AG10803 (cell line): ENCODE measurements around the gene ATF2.

ENCODE experiments used
- DNase-seq: peaks from one replicate; pipeline ENCODE4 v3.0.0; 2010; ENCODE audit warnings: low read depth
- H3K4me3 ChIP-seq: 2 replicates; pipeline ENCODE4 v1.5.1; 2011; ENCODE audit warnings: mild to moderate bottlenecking, low read length, control low read depth
- CTCF ChIP-seq: conservative IDR thresholded peaks from 2 replicates; pipeline ENCODE4 v1.5.1; 2011; ENCODE audit warnings: mild to moderate bottlenecking, low read length, control low read depth, inconsistent platforms

Gene ATF2

GRCh38 chr2:175166216-175166824, 1.7 kb downstream of the ATF2 start:
- no peak for TF ChIP-seq CTCF
- DNase-seq = no peak
- peak overlapping the region; percentile 100 for H3K4me3 ChIP-seq

GRCh38 chr2:175164235-175164634, 3.8 kb downstream of the ATF2 start:
- no peak overlapping the region for H3K4me3 ChIP-seq
- no peak for TF ChIP-seq CTCF
- DNase-seq = no peak

- no peak for DNase-seq
- TF ChIP-seq CTCF = no peak
Measured at GRCh38 chr2:175158894-175159293, 9.1 kb downstream of the ATF2 start.

GRCh38 chr2:175156534-175156933, 11.5 kb downstream of the ATF2 start:
- no peak for DNase-seq
- TF ChIP-seq CTCF = no peak
- no peak overlapping the region for H3K4me3 ChIP-seq

More at GRCh38 chr2:175158894-175159293, 9.1 kb downstream of the ATF2 start:
- H3K4me3 ChIP-seq = no peak overlapping the region

GRCh38 chr2:175154661-175155082, 13.3 kb downstream of the ATF2 start:
- no peak overlapping the region for H3K4me3 ChIP-seq
- DNase-seq = peak; percentile 69
- no peak for TF ChIP-seq CTCF

- no peak for DNase-seq
- no peak for TF ChIP-seq CTCF
- H3K4me3 ChIP-seq = no peak overlapping the region
Measured at GRCh38 chr2:175152242-175152641, 15.8 kb downstream of the ATF2 start.

- DNase-seq = no peak
- H3K4me3 ChIP-seq = no peak overlapping the region
- no peak for TF ChIP-seq CTCF
Measured at GRCh38 chr2:175151791-175152190, 16.2 kb downstream of the ATF2 start.
